Smooth muscle cell (in vitro differentiated cells): Measurements from ENCODE around the gene RNASE7. TPM values are rescaled to one million over a fixed set of nuclear protein-coding genes. Genes with fewer than 3 reads are reported as not detected.

Source experiments
- DNase-seq: peaks from one replicate; lab custom pipeline; 2025; ENCODE audit not compliant: unreplicated experiment; lab: John Stamatoyannopoulos, UW
- H2AFZ ChIP-seq: fragments of 200-600 bp; sonication (generic); 2 replicates; pipeline ENCODE4 v1.6.0; 2016; ENCODE audit warnings: antibody characterized with exemption, low read depth, mild to moderate bottlenecking
- H3F3A ChIP-seq: fragments of 200-600 bp; sonication (generic); 2 replicates; pipeline ENCODE4 v1.6.0; 2017; ENCODE audit warnings: antibody characterized with exemption, low read depth
- H3K27ac ChIP-seq: fragments of 200-600 bp; sonication (generic); 2 replicates; pipeline ENCODE4 v1.5.1; 2016; ENCODE audit warnings: low read depth, mild to moderate bottlenecking
- H3K27me3 ChIP-seq: fragments of 200-600 bp; sonication (generic); 2 replicates; pipeline ENCODE4 v1.6.1; 2016; ENCODE audit warnings: low read depth, mild to moderate bottlenecking
- H3K36me3 ChIP-seq: fragments of 200-600 bp; sonication (generic); 2 replicates; pipeline ENCODE4 v1.5.1; 2016; ENCODE audit warnings: low read depth
- H3K4me1 ChIP-seq: fragments of 200-600 bp; sonication (generic); 2 replicates; pipeline ENCODE4 v1.5.1; 2016; ENCODE audit warnings: low read depth
- H3K4me2 ChIP-seq: fragments of 200-600 bp; sonication (generic); 2 replicates; pipeline ENCODE4 v1.6.0; 2016; ENCODE audit warnings: mild to moderate bottlenecking
- H3K4me3 ChIP-seq: fragments of 200-600 bp; sonication (generic); 2 replicates; pipeline ENCODE4 v1.5.1; 2016; ENCODE audit warnings: mild to moderate bottlenecking
- H3K79me2 ChIP-seq: fragments of 200-600 bp; sonication (generic); 2 replicates; pipeline ENCODE4 v1.6.0; 2016; ENCODE audit warnings: low read depth, mild to moderate bottlenecking
- H3K9ac ChIP-seq: fragments of 200-600 bp; sonication (generic); 2 replicates; pipeline ENCODE4 v1.6.0; 2016; ENCODE audit warnings: low read depth
- H3K9me3 ChIP-seq: fragments of 200-600 bp; sonication (generic); replicated peaks from 2 replicates; pipeline ENCODE4 v1.5.1; 2016; ENCODE audit warnings: low read depth
- H4K20me1 ChIP-seq: fragments of 200-600 bp; sonication (generic); 2 replicates; pipeline ENCODE4 v1.6.0; 2016; ENCODE audit warnings: low read depth
- WGBS: methylation state at CpG from one replicate; pipeline ENCODE4 v1.1.7; 2016; ENCODE audit warnings: low lambda C conversion rate; 5-methylcytosine and 5-hydroxymethylcytosine counted together
- polyA plus RNA-seq: library from polyadenylated mRNA; unstranded; fragments of >200 nt; fragmentation: Nextera tagmentation; extraction: Ambion mirVana; gene quantifications from 2 replicates; pipeline ENCODE4 v1.2.1, GENCODE V29; 2016
- total RNA-seq: library from RNA; depleted of rRNA; stranded (reverse); fragments of >200 nt; gene quantifications from 2 replicates; pipeline ENCODE4 v1.2.3, GENCODE V29; 2014
- TF ChIP-seq, protein P1 (sequence below): fragments of 200-600 bp; sonication (generic); IDR thresholded peaks from 2 replicates; pipeline ENCODE4 v1.5.1; 2017; ENCODE audit warnings: borderline replicate concordance, mild to moderate bottlenecking, antibody characterized with exemption; ENCODE audit not compliant: insufficient read depth, poor library complexity, severe bottlenecking

The RNASE7 gene
- total and polyA plus RNA-seq, 2 experiments from 2014 or later, result 0.93 to 4.1 TPM

DNA sequence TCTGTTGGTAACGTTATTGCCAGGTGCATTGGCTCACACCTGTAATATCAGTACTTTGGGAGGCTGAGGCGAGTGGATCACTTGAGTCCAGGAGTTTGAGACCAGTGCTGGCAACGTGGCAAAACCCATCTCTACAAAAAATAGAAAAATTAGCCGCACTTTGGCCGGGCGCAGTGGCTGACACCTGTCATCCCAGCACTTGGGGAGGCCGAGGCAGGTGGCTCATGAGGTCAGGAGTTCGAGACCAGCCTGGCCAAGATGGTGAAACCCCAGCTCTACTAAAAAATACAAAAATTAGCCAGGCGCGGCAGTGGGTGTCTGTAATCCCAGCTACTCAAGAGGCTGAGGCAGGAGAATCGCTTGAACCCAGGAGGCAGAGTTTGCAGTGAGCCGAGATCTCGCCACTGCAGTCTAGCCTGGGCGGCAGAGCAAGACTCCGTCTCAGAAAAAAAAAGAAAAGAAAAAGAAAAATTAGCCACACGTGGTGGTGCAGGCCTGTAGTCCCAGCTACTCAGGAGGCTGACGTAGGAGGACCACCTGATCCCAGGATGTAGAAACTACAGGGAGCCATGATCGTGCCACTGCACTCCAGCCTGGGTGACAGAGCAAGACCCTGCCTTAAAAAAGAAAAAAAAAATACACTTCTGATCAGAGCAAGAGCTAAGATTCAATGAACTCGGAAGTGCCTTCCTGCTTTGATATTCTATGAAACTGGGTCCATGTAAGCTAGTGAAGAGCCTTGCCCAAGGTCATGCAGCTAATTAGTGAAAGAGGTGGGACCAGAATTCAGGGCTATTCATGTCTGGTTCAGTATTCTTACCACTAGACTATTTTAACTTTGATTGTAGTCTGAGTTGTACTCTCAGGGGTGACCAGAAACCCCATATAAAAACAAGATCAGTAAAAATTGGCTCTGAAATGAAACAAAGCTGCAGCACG, 11.3 kb downstream of the RNASE7 start:
- H4K20me1 ChIP-seq, result no peaks in the 10 kb centered on the region
- H3K27me3 ChIP-seq, result no peaks in the 10 kb centered on the region
- no peak for DNase-seq
- no peaks in the 10 kb centered on the region for H3K4me1 ChIP-seq
- H3F3A ChIP-seq, result peaks cover 9% of the 10 kb centered on the region
- H3K79me2 ChIP-seq, result no peaks in the 10 kb centered on the region
- WGBS, result 94% methylated on average over 20 of the region's 20 CpGs
- H3K9me3 ChIP-seq, result no peaks in the 10 kb centered on the region
- no peak overlapping the region for H2AFZ ChIP-seq
- no peaks in the 10 kb centered on the region for H3K36me3 ChIP-seq
- H3K9ac ChIP-seq, result no peak overlapping the region
- no peak overlapping the region for H3K4me3 ChIP-seq
- no peak overlapping the region for H3K27ac ChIP-seq
- H3K4me2 ChIP-seq, result no peak overlapping the region
- TF ChIP-seq, protein P1, sequence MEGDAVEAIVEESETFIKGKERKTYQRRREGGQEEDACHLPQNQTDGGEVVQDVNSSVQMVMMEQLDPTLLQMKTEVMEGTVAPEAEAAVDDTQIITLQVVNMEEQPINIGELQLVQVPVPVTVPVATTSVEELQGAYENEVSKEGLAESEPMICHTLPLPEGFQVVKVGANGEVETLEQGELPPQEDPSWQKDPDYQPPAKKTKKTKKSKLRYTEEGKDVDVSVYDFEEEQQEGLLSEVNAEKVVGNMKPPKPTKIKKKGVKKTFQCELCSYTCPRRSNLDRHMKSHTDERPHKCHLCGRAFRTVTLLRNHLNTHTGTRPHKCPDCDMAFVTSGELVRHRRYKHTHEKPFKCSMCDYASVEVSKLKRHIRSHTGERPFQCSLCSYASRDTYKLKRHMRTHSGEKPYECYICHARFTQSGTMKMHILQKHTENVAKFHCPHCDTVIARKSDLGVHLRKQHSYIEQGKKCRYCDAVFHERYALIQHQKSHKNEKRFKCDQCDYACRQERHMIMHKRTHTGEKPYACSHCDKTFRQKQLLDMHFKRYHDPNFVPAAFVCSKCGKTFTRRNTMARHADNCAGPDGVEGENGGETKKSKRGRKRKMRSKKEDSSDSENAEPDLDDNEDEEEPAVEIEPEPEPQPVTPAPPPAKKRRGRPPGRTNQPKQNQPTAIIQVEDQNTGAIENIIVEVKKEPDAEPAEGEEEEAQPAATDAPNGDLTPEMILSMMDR, result no peak

DNA sequence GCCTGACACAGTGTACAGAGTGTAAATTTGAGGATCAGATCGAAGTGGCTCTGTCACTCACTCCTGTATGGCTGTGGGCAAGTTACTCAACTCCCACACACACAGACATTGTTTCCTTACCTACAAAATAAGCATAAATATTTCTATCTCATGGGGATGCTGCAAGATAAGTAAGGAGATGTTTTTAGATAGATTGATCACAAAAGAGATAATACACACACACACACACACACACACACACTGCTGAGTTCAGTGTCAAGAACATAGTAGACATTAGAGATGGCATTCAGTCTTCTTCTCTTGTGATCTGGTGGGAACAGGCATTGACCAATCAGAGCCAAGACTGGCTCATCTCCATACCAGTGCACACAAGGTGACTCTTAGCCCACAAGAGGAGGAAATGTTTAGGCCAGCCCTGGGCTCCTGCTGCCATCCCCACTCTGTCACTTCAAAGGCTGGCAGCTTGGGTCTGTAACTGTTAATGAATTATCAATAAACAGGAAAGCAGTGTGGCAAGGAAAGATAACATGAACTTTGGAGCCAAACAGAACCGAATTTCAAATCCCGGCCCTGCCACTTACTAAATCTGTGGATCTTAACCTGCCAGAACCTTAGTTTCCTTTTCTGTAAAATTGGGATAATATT, 12.1 kb downstream of the RNASE7 start:
- Histone ChIP-seq H3K27me3 (no peaks in the 10 kb centered on the region), H3K4me1 (no peaks in the 10 kb centered on the region), H3K27ac (no peak overlapping the region), H3K4me2 (no peak overlapping the region), H3K9me3 (no peaks in the 10 kb centered on the region), H3K9ac (no peak overlapping the region), H2AFZ (no peak overlapping the region), H4K20me1 (no peaks in the 10 kb centered on the region), H3K4me3 (no peak overlapping the region), H3F3A (peaks cover 10% of the 10 kb centered on the region), H3K79me2 (no peaks in the 10 kb centered on the region), H3K36me3 (no peaks in the 10 kb centered on the region)
- 85% methylated on average over 3 of the region's 3 CpGs for WGBS
- DNase-seq, result no peak
- TF ChIP-seq, protein P1, result no peak

DNA sequence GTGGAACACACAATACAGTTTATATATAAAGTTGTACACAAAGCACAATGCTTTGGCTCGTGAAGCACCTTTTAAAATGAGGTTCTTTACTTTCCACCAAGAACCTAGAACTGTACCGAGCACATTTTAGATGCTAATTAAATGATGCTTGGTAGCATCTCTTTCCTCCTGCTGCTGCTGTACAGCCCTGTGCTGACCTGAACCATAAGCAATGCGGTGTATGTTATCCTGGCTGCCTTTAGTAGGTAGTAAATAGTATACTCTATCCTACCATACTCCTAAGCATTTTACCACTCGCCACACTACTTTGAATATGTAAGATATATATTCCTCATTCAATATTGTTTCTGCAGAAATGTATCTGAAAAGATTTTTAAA, 12.6 kb downstream of the RNASE7 start:
- Histone ChIP-seq H3K4me3 (no peak overlapping the region), H3F3A (peaks cover 5% of the 10 kb centered on the region), H3K27ac (no peak overlapping the region), H3K27me3 (no peaks in the 10 kb centered on the region), H2AFZ (no peak overlapping the region), H3K9me3 (no peaks in the 10 kb centered on the region), H3K4me1 (no peaks in the 10 kb centered on the region), H3K9ac (no peak overlapping the region), H3K36me3 (no peaks in the 10 kb centered on the region), H3K79me2 (no peaks in the 10 kb centered on the region), H3K4me2 (no peak overlapping the region), H4K20me1 (no peaks in the 10 kb centered on the region)
- no peak for DNase-seq
- TF ChIP-seq, protein P1, result no peak
- WGBS, result 95% methylated on average over 4 of the region's 4 CpGs
